Measurements from ENCODE around the gene SCPEP1.
A peak's percentile ranks its signal among the peaks of the same experiment; 100 is the strongest.

SCPEP1 gene

GRCh38 chr17:57035971-57036481 lies 58.1 kb downstream of the SCPEP1 start:
- TF ChIP-seq RAD21 (IDR thresholded peaks at IDR 0.05; ENCODE audit: low read depth) (no peak), CEBPB (IDR thresholded peaks at IDR 0.05) (no peak), TEAD4 (IDR thresholded peaks at IDR 0.05) (no peak), FOXM1 (IDR thresholded peaks at IDR 0.05; ENCODE audit: borderline replicate concordance, low read depth) (no peak), MAX (IDR thresholded peaks at IDR 0.05) (peak; percentile 27; the same call in 1 of the 2 replicates), EGR1 (IDR thresholded peaks at IDR 0.05) (no peak), CREB1 (IDR thresholded peaks at IDR 0.05; ENCODE audit: low read depth) (no peak), ZBTB7A (IDR thresholded peaks at IDR 0.05; ENCODE audit: low read depth) (no peak), YY1 (IDR thresholded peaks at IDR 0.05; ENCODE audit: low read depth) (no peak), TAF1 (IDR thresholded peaks at IDR 0.05; ENCODE audit: low read depth) (no peak), TCF12 (IDR thresholded peaks at IDR 0.05; ENCODE audit: low read depth) (no peak), EP300 (IDR thresholded peaks at IDR 0.05; ENCODE audit: borderline replicate concordance) (no peak), NFIC (IDR thresholded peaks at IDR 0.05) (peak; percentile 85)
- TF ChIP-seq, protein P1, sequence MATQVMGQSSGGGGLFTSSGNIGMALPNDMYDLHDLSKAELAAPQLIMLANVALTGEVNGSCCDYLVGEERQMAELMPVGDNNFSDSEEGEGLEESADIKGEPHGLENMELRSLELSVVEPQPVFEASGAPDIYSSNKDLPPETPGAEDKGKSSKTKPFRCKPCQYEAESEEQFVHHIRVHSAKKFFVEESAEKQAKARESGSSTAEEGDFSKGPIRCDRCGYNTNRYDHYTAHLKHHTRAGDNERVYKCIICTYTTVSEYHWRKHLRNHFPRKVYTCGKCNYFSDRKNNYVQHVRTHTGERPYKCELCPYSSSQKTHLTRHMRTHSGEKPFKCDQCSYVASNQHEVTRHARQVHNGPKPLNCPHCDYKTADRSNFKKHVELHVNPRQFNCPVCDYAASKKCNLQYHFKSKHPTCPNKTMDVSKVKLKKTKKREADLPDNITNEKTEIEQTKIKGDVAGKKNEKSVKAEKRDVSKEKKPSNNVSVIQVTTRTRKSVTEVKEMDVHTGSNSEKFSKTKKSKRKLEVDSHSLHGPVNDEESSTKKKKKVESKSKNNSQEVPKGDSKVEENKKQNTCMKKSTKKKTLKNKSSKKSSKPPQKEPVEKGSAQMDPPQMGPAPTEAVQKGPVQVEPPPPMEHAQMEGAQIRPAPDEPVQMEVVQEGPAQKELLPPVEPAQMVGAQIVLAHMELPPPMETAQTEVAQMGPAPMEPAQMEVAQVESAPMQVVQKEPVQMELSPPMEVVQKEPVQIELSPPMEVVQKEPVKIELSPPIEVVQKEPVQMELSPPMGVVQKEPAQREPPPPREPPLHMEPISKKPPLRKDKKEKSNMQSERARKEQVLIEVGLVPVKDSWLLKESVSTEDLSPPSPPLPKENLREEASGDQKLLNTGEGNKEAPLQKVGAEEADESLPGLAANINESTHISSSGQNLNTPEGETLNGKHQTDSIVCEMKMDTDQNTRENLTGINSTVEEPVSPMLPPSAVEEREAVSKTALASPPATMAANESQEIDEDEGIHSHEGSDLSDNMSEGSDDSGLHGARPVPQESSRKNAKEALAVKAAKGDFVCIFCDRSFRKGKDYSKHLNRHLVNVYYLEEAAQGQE (IDR thresholded peaks at IDR 0.05; ENCODE audit: low read depth): no peak
- TF ChIP-seq, protein P2, sequence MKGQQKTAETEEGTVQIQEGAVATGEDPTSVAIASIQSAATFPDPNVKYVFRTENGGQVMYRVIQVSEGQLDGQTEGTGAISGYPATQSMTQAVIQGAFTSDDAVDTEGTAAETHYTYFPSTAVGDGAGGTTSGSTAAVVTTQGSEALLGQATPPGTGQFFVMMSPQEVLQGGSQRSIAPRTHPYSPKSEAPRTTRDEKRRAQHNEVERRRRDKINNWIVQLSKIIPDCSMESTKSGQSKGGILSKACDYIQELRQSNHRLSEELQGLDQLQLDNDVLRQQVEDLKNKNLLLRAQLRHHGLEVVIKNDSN (IDR thresholded peaks at IDR 0.05): no peak

GRCh38 chr17:57037411-57037810 lies 59.5 kb downstream of the SCPEP1 start:
- TF ChIP-seq TAF1 (IDR thresholded peaks at IDR 0.05; ENCODE audit: low read depth) (no peak), YY1 (IDR thresholded peaks at IDR 0.05; ENCODE audit: low read depth) (no peak), RAD21 (IDR thresholded peaks at IDR 0.05; ENCODE audit: low read depth) (no peak), CREB1 (IDR thresholded peaks at IDR 0.05; ENCODE audit: low read depth) (no peak), NFIC (IDR thresholded peaks at IDR 0.05) (no peak), EGR1 (IDR thresholded peaks at IDR 0.05) (no peak), CEBPB (IDR thresholded peaks at IDR 0.05) (no peak), MAX (IDR thresholded peaks at IDR 0.05) (no peak), FOXM1 (IDR thresholded peaks at IDR 0.05; ENCODE audit: borderline replicate concordance, low read depth) (no peak), ZBTB7A (IDR thresholded peaks at IDR 0.05; ENCODE audit: low read depth) (no peak), TEAD4 (IDR thresholded peaks at IDR 0.05) (no peak), TCF12 (IDR thresholded peaks at IDR 0.05; ENCODE audit: low read depth) (no peak), EP300 (IDR thresholded peaks at IDR 0.05; ENCODE audit: borderline replicate concordance) (no peak)
- TF ChIP-seq, protein P1 (IDR thresholded peaks at IDR 0.05; ENCODE audit: low read depth): no peak
- TF ChIP-seq, protein P2 (IDR thresholded peaks at IDR 0.05): no peak

DNA sequence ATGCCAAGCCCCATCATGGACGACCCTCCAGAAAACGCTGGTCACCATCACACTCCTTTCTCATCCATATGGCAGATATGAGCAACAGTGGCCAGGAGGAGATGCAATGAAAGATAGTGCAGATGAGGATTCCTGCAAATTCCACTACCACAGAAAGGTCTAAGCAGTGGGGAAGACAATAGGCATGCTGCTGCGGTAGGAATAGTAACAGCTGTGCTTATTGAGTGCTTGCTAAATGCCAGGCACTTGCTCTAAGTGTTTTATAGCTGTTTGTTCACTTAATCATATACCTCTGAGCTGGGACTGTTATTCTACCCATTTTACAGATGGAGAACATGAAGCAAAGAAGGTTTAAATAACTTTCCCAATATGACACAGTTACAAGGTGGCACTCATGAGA lies 60.6 kb downstream of the SCPEP1 start:
- no peak for TF ChIP-seq CREB1 (IDR thresholded peaks at IDR 0.05; ENCODE audit: low read depth)
- TF ChIP-seq ZBTB7A (IDR thresholded peaks at IDR 0.05; ENCODE audit: low read depth): no peak
- no peak for TF ChIP-seq TCF12 (IDR thresholded peaks at IDR 0.05; ENCODE audit: low read depth)
- TF ChIP-seq FOXM1 (IDR thresholded peaks at IDR 0.05; ENCODE audit: borderline replicate concordance, low read depth): no peak
- TF ChIP-seq, protein P1 (IDR thresholded peaks at IDR 0.05; ENCODE audit: low read depth): no peak
- no peak for TF ChIP-seq CEBPB (IDR thresholded peaks at IDR 0.05)
- no peak for TF ChIP-seq TAF1 (IDR thresholded peaks at IDR 0.05; ENCODE audit: low read depth)
- no peak for TF ChIP-seq TEAD4 (IDR thresholded peaks at IDR 0.05)
- TF ChIP-seq NFIC (IDR thresholded peaks at IDR 0.05): no peak
- no peak for TF ChIP-seq RAD21 (IDR thresholded peaks at IDR 0.05; ENCODE audit: low read depth)
- no peak for TF ChIP-seq EGR1 (IDR thresholded peaks at IDR 0.05)
- TF ChIP-seq MAX (IDR thresholded peaks at IDR 0.05): no peak
- TF ChIP-seq EP300 (IDR thresholded peaks at IDR 0.05; ENCODE audit: borderline replicate concordance): no peak
- TF ChIP-seq, protein P2 (IDR thresholded peaks at IDR 0.05): no peak
- TF ChIP-seq YY1 (IDR thresholded peaks at IDR 0.05; ENCODE audit: low read depth): no peak

All from Ishikawa (cell line).